ENCODE results near the gene GPRIN1.
A peak's percentile ranks its signal among the peaks of the same experiment; 100 is the strongest.
"Not testable (repeated sequence)": the region's sequence is repeated elsewhere in the genome, so short reads cannot be mapped to it uniquely, and the experiment has no call there.

The GPRIN1 gene

DNA sequence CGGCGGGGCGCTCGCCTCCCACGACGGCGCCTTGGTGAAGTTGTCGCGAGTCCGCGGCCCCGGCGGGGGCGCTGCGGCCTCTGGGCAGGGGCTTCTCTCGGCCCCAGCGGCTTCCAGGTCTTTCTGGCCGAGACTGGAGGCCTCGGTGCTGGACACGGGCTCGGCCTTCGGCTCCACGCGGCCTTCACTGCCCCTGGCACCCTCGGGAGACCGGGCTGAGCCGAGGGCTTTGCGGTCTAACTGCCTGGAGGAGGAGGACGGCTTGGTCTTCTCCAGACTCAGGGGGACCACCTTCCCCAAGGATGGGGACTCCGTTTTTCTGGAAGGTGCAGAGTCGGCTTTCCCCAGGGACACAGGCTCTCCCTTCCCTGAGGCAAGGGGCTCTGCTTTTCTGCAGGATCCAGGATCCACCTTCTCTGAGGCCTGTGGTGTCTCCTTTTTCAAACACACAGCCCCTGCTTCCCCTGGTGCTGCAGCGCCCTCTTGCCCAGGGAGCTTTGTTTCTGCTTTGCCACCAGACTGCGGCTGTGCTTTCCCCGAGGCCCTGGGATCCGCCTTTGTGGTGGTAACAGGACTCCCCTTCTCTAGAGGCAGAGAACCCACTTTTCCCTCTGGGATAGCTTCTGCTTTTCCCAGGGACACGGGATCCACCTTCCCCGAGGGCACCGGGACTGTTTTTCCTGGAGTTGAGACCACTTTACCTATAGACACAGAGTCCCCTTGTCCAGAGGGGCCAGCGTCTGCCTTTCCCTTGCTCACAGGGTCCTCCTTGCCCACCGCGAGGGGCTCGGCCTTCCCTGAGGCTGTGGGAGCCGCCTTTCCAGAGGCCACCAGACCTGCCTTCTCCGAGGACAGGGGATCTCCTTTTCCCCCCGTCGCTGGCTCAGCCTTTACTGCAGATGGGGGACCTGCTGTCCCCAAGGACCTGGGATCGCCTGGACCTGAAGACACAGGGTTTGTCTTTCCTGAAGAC is 12.3 kb downstream of the GPRIN1 start:
- DNase-seq (ENCODE audit: low spot score): no peak

DNA sequence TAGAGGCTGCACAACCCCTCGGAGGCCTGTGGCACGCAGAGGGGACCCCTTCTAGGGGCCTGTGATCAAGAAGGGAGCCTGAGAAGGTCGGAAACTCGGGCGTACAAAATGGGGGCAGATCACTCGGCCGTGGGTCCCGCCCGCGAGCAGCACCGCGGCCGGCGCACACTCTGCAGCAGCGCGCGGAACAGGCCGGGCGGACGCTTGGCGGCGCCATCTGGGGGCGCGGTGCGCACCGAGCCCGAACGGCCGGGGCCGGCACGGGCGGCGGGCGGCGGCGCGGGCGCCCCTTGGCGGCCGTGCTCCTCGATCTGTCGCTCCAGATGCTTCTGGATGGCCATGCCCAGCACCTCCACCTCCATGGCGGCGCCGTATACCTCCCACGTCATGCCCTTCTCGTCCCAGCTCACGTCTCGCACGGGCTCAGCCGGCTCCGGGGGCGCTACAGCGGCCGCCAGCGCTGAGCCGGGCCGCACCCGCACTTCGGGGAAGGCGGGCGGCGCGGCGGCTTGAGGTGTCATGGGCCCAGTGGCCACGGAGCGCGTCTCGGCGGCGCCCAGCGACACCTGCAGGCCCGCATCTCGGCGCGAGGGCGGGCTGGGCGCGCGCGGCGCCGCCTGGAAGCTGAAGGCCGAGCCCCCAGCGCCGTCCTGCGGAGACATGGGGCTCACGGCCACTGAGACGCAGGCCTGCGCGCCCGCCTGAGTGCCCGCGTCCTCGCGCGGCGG is 13.1 kb downstream of the GPRIN1 start:
- peak; percentile 50 for DNase-seq (ENCODE audit: low spot score)

DNA sequence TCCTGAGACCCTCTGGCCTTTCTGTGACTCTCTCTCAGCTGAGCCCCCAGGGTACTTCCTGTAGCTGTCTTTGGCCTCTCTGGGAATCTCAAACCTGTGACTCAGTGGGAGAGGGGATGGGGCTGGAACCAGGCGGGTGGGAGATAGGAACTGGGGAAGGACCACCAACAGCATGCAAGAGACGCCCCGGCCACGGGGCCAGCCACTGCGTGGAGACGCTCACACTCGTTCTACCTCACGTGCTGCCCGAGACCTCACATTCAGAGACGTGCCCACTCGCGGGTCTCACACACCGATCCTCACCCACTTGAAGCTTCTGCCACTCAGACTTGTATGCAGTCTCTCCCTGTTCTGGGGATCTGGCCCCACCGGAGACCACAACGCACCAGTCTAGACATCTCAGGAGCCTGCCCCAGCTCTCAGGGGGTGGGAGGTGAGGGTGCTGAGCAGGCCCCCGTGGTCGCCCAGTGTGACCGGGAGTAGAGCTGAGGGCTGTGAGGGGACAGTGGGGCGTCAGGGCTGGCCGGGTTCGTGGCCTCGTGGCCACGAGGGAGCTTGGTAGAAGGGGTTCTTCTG is 13.8 kb downstream of the GPRIN1 start:
- DNase-seq (ENCODE audit: low spot score): no peak

DNA sequence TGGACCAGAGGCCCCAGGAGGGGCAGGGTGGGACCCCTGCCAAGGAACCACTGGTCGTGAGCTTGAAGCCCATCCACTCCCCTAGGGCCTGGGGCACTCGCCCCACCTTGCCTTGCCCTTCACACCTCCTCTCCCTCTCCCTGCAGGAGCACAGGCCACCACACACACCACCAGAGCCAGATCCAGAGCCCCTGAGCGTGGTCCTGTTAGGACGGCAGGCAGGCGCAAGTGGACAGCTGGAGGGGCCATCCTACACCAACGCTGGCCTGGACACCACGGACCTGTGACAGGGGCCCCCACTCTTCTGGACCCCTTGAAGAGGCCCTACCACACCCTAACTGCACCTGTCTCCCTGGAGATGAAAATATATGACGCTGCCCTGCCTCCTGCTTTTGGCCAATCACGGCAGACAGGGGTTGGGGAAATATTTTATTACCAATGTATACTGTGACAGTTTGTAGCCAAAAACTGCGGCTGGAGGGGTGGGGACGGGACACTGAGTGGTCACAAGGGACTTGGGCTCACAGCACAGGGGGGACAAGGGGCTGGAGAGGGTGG is 14.5 kb downstream of the GPRIN1 start:
- DNase-seq (ENCODE audit: low spot score): no peak

DNA sequence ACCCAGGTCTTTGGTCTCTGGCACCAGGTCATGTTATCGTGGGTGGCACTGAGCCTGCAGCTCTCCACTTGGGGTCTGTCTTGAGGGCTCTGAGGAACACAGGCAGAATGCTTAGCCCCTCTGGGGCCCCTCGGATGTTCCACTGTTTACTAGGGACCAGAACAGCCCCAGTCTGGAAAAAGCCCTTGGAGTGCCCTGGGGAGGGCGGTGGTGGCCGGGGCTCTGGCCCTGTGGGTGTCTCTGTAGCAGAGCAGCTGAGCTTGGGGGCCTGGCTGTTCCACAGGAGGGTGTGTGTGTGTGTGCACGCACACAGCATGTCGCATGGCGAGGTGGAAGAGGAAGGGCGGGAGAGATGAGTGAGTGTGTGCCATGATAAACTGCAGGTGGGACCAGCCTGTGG is 15.4 kb downstream of the GPRIN1 start:
- no peak for DNase-seq (ENCODE audit: low spot score)

DNA sequence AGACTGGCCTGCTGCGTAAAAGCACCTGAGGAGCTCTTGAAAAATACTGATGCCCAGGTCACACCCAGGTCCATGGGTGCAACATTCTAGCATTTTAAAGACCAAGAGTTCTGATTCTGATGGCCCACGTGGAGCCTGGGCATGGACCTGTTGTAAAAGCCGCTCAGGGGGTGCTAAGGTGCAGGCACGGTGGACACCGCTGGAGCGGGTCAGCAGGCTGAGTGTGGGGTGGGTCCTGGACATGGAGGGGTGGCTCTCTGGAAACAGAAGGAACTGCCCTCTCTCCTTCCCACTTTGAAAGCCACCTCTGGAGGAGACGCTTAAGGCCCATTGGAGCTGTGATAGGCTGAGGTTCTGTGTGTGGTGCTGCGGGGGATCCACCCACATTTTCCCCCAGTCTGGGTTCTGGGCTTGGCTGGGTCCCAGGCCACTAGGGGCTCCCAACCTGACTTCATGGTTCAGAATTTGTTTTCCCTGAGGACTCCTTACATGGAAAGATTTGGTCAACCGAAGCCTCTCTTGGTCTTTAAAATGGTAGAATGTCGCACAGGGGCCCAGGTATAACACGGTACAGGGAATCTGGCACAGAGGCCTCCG is 16.6 kb downstream of the GPRIN1 start:
- DNase-seq (ENCODE audit: low spot score): no peak

DNA sequence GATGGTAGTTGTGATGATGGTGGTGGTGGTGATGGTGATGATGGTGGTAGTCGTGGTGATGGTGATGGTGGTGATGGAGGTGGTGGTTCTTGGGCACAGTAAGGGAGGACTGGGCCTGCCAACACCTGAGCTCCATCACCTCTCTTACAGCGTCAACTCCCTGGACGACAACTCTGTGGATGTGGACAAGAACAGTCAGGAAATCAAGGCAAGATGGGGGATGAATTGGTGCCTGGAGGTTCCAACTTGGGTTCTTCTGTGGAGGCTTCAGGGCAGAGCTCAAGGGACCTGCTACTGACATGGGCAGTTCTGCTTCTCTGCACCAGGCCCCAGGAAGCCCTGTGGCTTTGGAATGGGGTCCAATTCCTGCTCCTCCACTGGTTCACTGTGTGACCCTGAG is 17.4 kb downstream of the GPRIN1 start:
- no peak for DNase-seq (ENCODE audit: low spot score)

DNA sequence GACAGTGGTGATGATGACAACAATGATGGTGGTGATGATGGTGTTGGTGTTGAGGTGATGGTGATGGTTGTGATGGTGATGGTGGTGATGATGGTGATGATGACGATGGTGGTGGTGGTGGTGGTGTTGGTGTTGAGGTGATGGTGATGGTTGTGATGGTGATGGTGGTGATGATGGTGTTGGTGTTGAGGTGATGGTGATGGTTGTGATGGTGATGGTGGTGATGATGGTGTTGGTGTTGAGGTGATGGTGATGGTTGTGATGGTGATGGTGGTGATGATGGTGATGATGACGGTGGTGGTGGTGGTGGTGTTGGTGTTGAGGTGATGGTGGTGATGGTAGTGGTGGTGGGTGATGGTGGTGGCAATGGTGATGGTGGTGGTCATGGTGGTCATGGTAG is 18.3 kb downstream of the GPRIN1 start:
- DNase-seq (ENCODE audit: low spot score): not testable (repeated sequence)

DNA sequence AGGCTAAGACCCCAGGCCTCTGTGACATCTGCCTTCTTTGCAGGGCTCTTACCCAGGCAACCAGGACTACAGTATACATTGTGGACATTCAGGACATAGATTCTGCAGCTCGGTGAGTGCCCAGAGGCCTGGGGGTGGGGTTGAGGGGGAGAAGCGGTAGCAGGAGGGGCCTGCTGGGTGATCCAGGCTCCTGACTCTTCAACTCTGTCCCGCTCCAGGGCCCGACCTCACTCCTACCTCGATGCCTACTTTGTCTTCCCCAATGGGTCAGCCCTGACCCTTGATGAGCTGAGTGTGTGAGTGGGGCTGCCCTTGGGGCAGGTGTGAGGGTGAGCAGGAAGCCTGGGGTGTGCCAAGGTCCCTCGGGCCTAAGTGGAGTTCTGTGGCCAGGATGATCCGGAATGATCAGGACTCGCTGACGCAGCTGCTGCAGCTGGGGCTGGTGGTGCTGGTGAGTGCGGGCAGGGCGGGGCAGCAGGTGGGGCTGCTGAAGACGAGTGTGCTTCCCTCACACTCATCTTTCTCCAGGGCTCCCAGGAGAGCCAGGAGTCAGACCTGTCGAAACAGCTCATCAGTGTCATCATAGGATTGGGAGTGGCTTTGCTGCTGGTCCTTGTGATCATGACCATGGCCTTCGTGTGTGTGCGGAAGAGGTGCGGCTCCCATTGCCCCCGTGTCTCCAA is 19.8 kb downstream of the GPRIN1 start:
- DNase-seq (ENCODE audit: low spot score): no peak

DNA sequence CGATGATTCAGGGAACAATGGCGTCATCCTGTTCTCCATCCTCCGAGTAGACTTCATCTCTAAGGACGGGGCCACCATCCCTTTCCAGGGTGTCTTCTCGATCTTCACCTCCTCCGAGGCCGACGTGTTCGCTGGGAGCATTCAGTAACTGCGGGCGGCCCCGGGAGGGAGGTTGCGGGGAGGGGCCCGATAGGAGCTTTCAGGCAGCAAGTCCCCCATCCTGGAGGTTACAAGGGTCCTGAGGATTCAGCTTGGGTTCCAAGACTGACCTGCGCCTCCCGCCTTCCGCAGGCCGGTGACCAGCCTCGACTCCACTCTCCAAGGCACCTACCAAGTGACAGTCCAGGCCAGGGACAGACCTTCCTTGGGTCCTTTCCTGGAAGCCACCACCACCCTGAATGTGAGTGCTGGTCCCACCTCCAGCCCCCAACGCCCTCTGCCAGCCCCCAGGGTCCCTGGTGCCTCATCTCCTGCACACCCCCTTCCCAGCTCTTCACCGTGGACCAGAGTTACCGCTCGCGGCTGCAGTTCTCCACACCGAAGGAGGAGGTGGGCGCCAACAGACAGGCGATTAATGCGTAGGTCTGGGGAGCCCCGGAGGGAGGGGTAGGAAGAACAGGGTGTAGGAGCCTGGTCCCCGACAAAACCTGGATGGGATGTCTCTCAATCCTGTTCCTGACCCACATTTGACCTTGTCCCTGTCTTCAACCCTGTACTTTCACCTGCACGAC is 20.8 kb downstream of the GPRIN1 start:
- DNase-seq (ENCODE audit: low spot score): no peak

DNA sequence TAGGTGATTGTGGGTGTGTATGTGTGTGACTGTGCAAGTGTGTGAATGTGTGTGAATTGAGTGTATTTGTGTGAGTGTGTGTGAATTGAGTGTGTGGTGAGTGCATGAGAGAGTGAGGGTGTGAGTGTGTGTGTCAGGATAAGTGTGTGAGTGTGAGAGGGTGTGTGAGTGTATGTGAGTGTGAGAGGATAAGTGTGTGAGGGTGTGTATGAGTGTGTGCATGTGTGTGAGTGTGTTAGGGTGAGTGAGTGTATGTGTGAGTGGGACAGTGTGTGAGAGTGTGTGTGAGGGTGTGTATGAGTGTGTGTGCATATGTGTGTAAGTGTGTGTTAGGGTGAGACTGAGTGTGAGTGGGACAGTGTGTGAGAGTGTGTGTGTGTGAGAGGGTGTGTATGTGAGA is 21.7 kb downstream of the GPRIN1 start:
- no peak for DNase-seq (ENCODE audit: low spot score)

DNA sequence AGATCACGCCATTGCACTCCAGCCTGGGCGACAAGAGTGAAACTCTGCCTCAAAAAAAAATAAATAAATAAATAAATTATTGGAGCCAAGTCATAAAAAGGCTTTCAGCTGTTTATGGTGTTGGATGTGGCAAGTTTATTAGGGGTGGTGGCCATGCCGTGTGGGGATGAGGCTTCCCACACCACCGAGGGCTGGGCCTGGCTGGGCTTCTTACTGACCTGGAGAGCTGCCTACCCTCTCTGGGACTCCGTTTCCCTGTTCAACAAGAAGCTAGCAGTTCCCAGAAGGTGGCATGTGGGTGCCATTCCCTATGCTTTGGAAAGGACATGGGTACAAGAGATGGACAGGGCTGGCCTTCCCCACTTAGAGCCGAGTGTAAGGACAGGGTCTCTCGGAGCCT is 22.6 kb downstream of the GPRIN1 start:
- no peak for DNase-seq (ENCODE audit: low spot score)

DNA sequence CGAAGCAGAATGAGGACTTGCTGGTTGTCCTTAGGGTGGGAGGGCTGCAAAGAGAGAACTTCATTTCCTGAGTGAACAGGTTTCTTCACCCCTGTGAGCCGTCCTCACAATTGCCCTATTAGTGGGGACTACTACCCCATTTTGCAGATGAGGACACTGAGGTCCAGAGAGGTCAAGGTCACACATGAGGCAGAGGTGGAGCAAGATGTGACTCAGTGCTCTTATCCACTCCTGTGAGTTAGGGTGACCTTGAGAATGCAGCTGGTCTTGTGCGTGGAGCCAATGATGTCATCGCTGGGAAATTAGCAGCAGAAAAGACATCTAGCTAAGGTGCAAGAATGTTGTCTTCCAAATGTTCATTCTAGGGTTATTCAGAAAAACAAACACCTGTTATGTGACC is 26.9 kb downstream of the GPRIN1 start:
- no peak for DNase-seq (ENCODE audit: low spot score)

DNA sequence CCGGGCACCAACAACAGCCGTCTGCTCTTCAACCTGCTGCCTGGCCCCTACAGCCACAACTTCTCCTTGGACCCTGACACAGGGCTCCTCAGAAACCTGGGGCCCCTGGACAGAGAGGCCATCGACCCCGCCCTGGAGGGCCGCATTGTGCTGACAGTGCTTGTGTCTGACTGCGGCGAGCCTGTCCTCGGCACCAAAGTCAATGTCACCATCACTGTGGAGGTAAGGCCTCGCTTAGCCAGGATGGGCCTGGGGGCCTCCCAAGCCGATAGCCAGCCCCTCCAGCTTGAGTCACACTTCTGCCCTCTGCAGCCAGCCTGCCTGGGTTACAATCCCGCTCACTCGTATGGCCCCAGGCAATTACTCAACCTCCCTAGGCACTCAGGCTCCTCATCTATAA is 28.6 kb downstream of the GPRIN1 start:
- no peak for DNase-seq (ENCODE audit: low spot score)

DNA sequence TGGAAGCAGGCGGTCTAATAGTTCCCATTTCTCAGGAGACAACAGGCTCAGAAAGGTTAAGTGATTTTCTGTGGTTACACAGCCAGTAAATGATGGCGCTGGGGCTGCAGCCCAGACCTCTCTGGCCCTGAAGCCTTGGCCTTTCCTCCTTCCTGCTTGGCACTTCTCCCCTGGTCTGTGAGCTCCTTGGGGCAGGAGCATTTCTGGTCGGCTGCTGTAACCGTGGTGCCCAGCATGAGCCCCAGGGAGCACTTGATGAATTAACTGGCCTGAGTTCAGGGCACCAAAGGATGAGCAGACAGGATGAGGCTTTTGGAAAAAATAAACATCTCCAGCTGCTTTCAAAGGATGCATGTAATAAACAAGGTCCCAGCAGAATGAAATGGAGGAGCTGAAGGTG is 30.6 kb downstream of the GPRIN1 start:
- DNase-seq (ENCODE audit: low spot score): no peak

DNA sequence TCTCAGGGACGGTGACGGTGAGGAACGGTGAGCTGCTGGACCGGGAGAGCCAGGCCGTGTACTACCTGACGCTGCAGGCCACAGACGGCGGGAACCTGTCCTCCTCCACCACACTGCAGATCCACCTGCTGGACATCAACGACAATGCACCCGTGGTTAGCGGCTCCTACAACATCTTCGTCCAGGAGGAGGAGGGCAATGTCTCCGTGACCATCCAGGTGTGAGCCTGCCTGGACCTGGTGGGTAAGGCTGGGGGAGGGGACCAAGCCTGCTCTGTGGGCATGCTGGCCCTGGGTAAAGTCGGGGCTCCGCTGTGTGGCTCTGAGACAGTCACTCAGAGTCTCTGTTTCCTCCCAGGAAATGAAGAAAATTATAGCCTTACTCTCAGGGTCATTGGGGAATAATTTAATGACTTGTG is 31.6 kb downstream of the GPRIN1 start:
- peak; percentile 67 for DNase-seq (ENCODE audit: low spot score)

DNA sequence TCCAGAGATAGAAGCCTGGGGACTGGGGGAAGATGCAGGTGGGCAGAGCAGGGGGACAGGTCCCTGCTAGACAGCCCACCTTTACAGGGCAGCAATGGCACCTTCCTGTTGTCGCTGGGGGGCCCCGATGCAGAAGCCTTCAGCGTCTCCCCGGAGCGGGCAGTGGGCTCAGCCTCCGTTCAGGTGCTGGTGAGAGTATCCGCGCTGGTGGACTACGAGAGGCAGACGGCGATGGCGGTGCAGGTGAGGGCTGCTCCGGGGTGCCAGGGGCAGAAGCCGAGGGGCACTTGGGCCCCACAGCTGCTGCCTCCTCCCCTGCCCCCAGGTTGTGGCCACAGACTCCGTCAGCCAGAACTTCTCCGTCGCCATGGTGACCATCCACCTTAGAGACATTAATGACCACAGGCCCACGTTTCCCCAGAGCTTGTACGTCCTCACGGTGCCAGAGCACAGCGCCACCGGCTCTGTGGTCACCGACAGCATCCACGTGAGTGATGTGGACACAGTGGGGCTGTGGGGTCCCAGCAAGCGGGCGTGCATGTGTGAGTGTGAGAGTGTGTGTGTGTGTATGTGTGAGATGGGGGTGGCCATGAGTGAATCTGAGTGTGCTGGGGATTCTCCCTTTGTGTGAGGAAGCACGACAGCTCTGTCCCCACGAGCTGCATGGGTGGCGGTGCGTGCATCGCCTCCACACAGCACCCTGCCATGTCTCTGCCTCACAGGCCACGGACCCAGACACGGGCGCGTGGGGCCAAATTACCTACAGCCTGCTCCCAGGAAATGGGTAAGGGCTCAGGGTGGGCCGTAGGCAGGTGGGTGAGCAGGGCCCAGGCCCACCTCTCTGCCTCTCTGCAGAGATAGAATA is 32.4 kb downstream of the GPRIN1 start:
- no peak for DNase-seq (ENCODE audit: low spot score)

DNA sequence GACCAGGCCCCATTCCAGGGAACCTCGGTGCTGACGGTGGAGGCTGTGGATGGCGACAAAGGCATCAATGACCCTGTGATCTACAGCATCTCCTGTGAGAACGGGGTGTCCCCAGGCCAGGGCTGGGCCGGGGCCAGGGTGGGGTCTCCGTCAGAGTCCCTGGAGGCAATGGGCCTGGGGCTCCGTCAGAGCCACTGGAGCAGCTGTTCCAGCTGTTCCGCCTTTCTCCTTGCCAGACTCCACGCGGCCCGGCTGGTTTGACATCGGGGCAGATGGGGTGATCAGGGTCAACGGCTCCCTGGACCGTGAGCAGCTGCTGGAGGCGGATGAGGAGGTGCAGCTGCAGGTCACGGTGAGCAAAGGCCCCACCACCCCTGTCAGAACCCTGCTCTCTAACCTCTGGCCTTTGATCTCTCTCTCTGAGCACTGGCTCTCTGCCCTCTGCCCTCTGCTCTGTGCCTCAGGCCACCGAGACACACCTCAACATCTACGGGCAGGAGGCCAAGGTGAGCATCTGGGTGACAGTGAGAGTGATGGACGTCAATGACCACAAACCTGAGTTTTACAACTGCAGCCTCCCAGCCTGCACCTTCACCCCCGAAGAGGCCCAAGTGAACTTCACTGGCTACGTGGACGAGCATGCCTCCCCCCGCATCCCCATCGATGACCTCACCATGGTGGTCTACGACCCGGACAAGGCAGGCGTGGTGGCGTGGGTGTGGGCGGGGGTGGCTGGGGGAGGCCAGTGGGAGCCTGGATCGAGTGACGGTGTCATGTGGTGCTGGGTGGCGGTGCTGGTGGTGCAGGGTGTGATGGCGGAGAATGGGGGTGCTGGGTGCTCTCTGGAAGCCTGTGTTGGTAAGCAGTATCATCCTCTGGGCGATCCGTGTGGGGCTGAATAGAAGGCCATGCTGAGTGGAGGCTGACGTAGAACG is 34.2 kb downstream of the GPRIN1 start:
- DNase-seq (ENCODE audit: low spot score): no peak

DNA sequence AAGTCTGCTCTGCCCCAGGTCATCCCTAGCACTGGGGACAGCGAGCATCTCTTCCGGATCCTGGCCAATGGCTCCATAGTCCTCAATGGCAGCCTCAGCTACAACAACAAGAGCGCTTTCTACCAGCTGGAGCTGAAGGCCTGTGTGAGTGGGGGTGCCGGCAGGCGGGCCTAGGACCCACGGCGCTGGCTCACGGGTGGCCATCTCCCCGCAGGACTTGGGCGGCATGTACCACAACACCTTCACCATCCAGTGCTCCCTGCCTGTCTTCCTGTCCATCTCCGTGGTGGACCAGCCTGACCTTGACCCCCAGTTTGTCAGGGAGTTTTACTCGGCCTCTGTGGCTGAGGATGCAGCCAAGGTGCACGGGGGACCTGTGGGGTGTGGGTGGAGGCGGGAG is 34.9 kb downstream of the GPRIN1 start:
- no peak for DNase-seq (ENCODE audit: low spot score)
